GM18526 (cell line): ENCODE results near the gene TRIM45.

Experiments used
- POLR2A ChIP-seq: IDR thresholded peaks from 3 replicates; pipeline ENCODE4 v1.6.1; 2011; ENCODE audit not compliant: insufficient read length; ENCODE audit errors: extremely low read depth

Gene TRIM45, protein sequence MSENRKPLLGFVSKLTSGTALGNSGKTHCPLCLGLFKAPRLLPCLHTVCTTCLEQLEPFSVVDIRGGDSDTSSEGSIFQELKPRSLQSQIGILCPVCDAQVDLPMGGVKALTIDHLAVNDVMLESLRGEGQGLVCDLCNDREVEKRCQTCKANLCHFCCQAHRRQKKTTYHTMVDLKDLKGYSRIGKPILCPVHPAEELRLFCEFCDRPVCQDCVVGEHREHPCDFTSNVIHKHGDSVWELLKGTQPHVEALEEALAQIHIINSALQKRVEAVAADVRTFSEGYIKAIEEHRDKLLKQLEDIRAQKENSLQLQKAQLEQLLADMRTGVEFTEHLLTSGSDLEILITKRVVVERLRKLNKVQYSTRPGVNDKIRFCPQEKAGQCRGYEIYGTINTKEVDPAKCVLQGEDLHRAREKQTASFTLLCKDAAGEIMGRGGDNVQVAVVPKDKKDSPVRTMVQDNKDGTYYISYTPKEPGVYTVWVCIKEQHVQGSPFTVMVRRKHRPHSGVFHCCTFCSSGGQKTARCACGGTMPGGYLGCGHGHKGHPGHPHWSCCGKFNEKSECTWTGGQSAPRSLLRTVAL

DNA sequence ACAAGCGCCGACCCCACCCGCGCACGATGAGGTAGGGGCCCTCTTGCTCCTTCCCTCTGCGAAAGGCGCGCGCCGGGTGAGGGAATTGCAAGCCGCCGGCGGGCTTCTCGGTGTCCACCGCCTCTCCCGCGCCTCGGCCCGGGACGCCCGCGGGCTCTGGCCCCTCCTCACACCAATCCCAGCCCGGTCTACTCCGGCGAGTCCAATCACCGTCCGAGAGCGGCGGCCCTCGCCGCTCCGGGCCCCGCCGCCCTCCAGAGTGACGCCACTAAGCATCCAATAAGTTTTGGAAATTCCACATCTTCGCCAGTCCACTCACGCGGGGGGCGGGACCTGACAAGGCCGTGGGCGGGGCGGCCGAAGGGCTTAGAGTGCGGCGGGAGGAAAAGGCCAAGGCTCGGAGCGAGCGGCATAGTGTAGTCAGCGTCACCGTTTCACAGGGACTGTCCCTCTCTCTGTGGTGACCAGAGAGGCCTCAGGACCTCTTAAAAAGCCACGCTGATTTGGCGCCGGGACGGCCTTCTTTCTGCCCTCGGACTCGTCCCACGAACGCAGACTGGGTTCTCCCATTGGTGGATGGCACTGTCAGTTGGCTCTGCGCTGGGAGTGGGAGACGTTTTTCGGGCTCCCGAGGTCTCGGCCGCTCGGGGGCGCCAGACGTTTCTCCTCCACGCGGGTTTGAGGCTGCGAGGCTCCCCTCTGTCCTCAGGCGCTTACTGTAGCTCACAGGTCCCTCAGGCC, at the start of gene TRIM45:
Gene TRIM45 (minus strand): TSS at position 161 of the 741 bp plus-strand sequence. CDS start 548 bp downstream, outside the sequence.
- no peak for TF ChIP-seq POLR2A

DNA sequence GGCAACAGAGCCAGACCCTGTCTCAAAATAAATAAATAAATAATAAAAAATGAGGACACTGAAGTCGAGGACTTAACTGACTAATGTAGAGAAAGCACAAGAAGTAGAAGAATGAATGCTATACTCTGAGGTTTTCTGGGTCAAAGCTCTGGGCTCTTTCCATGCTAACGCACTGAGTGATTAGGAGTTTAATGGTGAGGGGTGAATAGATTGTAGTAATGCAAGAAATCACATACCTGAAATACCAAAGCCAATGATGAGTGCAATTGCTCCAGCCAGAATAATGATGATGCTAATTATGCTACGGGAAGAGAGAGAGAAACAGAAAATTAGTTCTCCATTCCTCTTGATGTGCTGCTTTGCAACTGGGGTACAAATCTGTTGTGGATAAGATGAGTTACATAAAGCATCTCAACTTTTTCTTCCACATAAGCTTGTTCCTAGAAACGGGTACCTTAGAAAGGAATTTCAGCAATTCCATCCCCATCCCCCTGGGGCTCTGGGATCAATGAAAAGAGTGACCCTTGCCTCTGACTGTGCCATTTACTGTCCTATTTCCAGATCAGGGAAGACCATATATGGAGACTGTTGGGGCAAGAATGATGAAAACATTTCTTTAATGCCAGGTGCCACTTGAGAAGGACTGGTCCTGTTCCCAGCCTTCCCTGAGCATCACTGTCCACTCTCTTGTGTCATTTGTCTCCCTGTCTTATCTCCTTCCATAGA, 48.5 kb upstream of the TRIM45 start:
- no peak for TF ChIP-seq POLR2A

DNA sequence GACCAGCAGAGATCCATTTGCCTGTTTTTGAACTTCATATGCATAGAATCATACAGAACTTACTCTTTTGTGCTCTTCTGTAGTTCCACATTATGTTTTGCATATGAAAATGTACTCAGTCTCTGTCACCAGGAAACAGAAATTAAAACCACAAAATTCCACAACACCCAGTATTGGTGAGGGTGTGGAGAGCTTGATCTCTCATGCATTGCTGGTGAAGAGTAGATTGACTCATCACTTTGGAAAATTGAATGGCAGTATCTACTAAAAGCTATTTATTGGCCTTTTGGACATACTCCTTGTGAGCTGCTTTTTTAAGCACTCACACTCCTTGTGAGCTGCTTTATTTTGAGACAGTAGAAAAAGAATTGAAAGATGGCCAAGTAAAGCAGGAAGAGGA, 45.9 kb upstream of the TRIM45 start:
- TF ChIP-seq POLR2A = no peak

DNA sequence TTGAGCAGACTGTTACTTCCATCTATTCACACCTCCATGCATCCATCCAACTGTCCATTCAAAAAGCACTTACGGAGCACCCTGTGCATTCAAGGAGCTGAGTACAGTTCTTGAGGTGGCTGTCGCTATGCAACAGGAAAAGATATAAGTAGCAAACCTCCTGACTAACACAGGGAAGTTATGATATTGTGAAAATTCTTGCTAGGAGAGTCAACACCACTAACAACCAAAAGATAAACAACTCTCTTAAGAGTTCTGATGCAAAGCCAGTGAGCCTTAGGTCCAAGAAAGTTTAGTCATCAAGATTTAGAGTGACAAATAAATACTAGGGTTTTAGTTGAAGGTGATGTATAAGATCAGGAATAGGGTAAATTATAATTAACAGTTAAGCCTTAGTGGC, 44.5 kb upstream of the TRIM45 start:
- TF ChIP-seq POLR2A = no peak

DNA sequence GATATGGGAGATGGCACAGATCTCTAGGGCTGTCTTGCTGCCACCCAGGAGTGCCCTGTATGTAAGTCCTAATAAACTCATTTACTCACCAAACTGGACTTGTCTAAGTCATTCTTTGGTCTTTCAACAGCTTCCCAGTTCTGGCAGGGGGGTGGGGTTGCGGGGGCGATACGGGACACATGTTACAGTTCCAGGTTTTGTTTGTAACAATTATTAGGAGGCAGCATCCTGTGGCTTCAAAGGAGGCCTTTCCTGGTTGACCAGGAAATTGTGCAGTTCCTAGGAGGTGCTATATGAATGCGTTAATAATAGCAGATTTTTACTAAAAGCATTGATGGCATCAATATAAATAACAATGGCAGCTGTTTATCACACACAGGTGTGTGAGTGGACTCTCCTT, 42.7 kb upstream of the TRIM45 start:
- TF ChIP-seq POLR2A = no peak

DNA sequence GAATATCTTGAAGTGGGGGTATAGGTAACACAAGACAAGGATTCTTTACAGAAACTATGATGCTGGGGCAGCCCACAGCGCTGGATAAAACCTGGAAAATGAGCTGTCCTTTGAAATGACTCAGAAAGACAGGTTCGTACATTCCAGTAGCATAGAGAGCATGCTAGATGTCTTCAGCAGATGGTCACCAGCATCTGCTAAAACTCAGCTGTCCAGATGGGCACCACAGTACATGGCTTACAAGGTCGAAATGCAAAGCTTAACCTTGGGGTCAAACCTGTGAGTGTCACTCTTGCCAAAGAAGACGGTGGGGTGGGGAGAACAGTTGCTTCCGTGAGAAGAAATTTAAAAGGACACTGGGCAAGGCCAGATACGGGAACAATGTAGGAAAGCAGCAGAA, 41.3 kb upstream of the TRIM45 start:
- TF ChIP-seq POLR2A = no peak

DNA sequence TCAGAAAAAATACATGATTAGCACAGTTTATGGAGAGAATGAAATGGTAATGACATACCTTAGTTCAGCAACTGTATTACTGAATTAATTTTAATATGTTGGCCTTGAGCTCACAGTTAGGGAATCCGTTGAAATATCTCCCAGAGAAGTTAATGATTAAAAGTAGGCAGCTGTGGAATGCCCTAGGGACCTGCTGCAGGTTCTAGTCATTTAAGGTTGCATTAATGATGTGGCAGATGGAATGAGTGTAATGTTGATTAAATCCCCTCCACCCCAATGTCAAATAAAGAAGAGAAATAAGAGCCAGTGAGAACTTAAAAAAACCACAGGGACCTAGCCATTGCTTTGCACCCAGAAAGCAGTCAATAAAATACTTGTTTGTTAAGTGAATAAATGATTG, 40.3 kb upstream of the TRIM45 start:
- TF ChIP-seq POLR2A = no peak

DNA sequence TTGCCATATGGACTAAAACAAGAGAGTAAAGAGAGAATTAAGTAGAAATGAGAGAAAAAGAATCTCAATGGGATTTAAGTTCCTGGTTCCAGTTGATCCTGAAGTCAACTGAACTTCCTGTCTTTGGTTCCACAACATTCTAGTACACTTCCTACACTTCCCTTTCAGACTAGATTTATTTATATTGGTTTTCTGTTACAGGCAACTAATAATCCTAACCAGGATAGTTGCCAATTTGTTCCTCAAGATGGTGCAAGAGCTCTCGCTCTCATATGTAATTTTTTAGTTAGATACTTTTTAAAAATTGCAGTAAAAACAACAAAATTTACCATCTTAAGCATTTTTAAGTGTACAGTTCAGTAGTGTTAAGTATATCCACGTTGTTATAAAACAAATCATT, 28.8 kb upstream of the TRIM45 start:
- no peak for TF ChIP-seq POLR2A

DNA sequence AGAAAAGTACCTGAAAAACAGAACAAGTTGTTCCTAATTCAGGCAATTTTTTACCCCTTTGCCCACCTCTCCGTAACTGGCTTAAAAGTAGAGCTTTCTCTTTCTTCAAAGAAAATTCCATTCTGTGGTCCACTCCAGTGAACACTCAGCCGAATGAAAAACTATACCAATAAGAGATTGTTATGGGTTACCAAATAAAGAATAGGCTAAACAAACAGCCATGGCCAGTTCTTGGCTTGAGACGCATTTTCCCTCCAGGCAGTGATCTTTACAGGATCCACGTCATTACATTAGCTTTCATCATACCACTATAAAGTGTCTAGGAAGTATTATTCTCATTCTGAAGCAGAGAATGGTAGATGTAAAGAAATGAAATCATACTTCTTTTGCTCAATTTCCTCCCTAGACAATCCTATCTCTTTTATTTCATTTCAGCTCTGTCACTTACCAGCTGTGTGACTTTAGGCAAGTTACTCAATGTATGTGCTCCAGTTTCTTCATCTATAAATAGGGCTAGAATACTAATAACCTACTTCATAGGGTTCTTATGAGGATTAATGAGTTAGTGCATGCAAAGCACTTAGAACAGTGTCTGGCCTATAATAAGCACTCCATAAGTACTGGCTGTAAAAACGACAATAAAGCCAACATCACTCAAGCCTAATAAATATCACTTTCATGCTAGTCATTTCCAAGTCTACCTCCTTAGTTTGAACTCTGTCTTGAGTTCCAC, 26.5 kb upstream of the TRIM45 start:
- no peak for TF ChIP-seq POLR2A

DNA sequence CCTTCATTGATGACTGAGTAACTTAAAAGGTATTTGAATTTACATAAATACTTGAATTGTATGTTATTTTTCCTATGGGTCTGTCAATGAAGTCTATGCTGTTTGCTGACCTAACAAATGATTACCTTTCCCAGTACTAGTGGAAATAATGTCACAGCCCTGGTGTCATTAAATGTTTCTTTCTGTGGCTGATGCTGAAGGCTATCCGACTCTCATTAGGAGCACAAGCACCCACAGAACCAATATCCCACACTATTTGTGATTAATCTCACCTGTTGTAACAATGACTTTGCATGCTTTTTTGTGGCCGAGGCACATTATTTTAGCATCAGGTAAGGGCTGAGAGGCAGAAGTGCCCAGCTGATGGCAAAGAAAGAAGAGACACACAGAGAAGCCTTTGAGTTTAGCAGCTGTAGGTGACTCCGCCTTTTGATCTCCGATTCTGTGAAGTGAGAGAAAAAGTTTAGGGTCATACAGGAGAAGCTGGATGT, 25.8 kb upstream of the TRIM45 start:
- no peak for TF ChIP-seq POLR2A

DNA sequence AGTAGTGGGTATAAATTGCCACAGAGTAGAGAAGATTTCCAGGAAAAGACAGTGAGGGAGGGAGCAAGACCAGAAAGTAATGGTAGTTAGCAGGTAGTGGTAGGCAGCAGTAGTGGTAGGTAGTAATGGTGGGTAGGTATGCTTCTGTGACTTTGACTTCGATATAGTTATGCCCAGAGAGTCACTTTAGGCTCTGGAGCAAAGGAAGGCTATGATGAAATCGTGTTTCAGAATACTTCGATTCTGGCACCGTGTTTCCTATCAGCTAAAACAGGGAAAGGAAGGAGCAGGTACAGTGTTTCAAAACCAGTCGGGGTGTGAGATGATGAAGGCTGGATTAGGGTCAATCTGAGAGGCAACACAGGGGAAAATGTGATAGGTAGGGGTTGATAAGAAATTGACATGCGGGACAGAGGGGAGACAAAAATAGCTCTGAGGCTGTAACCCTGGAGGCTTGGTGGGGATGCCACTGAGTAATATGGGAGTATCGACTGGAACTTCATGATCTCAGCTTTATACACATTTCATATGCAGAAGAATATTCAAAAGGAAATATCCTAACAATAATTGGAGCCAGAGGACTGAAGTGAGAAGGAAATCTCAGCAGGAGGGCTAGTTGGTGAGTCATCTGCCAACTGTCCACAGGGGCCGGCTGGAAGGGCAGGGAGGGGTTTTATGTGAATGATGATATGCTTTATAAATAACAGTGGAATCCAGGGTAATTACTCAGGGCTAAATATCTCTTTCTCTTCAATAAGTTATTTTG, 25.2 kb upstream of the TRIM45 start:
- no peak for TF ChIP-seq POLR2A

DNA sequence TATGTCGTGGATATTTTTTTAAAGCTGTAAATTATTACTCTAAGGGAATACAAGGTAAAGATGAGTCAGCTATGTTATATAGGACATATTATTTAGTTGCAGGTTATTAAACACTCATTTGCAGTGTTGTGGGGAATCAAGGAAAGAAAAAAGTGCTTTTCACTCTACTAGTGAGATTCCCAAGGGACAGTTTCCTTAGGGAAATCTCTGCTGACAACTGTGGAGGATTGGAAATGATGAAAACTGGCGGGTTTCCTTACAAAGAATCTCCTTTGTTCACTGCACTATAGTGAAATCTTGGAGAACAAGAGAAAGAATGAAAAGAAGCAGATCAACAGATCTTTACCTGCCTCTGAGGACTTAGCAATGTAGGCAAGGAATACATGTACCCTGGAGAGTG, 24.5 kb upstream of the TRIM45 start:
- TF ChIP-seq POLR2A = no peak

DNA sequence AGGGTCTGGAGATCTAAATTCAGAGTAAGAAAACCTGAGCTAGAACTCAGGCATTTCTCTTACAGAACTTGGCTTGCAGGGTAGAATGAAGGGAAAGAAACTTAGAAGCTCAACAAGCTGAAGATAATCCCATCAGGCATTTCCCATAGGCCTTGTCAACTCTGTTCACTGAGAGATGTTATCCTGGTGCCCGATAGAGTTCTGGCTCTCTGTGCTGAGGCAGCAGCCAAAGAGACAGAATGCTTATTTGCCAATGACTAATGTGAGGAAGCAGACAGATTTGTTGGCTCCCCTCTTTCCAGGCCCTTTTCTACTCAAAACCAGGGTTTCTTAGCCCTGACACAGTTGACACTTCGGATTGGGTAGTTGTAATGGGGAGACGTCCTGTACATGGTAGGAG, 22.3 kb upstream of the TRIM45 start:
- no peak for TF ChIP-seq POLR2A

DNA sequence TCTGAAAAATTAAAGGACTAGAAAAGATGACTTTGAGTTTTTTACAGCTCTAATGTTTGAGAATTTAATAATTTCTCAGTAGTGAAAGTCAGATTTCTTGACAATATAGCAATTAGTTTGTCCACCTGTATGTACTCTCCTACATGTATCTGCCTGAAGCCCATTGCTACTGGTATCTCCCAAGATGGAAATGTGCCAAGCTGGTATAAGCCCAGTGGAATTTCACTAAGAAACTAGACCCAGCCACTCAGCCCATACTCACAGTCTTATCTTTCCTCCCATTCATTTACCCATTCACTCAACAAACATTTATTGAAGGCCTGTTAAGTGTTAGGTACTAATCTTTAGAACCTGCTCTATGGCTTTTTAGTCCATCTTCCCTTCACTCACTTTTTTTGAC, 21.6 kb upstream of the TRIM45 start:
- TF ChIP-seq POLR2A = no peak

DNA sequence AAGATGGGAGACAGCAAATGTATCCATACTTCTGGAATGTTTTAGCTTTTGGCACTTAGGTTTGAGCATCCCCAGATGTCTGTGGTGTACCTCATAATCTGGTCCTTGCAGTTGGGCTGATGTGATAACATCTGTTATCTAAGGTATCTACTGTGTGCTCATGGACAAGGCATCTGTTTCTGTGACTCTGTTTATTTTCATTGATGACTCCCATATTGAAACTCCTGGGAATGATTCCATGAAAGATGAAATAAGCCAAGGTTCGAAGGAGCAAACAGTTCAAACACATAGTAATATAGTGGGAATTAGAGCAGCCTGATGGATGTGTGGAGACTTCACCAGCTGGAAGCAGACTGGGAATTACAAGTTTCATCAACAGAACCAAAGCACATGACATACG, 20.7 kb upstream of the TRIM45 start:
- TF ChIP-seq POLR2A = no peak

DNA sequence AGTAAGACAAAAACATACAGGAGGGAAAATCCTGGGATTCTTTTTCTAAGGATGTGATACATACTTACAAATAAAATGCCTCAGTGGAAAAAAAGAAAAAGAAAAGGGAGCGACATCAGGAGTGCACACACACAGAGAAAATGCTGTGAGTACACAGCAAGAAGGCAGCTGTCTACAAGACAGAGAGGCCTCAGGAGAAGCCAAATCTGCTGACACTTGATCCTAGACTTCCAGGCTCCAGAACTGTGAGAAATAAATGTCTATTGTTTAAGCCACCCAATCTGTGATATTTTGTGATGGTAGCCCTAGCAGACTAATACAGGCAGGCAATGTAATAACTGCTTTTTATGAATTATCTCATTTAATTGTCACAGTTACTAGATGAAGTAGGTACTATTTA, 17.0 kb upstream of the TRIM45 start:
- no peak for TF ChIP-seq POLR2A
